GM21737 (cell line): ENCODE data around the gene NBAS.

ENCODE experiments used
- ATAC-seq: cut with Tn5 transposase; IDR thresholded peaks from one replicate; pipeline ENCODE4 v1.9.1; 2021; ENCODE audit warnings: mild to moderate bottlenecking, moderate library complexity; ENCODE audit not compliant: unreplicated experiment

NBAS gene

GRCh38 chr2:15560988-15561573 lies at the start of gene NBAS:
Gene NBAS (minus strand): TSS chr2:15561334. CDS start chr2:15561304, 30 bp downstream.
- peak; percentile 82 for ATAC-seq

DNA sequence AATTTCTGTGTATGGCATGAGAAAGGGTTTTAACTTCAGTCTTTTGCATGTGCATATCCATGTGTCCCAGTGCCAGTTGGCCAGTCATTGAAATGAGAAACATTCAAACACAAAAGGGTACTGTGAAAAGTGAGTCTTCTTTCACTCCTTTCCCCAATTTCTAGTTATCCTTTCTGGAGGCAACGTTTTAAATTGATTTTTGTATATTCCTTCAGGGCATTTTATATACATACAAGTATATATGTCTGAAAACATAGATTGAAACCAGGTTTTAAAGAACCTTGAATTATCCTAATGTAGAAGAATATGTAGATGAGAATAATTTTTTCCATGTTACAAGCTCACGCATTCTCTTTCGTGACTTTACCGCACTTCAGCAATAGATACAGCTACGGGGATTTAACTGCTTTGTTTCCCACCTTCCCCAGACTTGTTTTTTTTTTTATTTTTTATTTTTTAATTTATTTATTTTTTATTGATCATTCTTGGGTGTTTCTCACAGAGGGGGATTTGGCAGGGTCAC lies 49.4 kb upstream of the NBAS start:
- no peak for ATAC-seq

- ATAC-seq: no peak
These were observed 48.4 kb upstream of the NBAS start for GRCh38 chr2:15609341-15610042.

- ATAC-seq: no peak
These were observed 47.2 kb upstream of the NBAS start for GRCh38 chr2:15608392-15608761.

- no peak for ATAC-seq
These were observed 46.7 kb upstream of the NBAS start for GRCh38 chr2:15607709-15608391.

DNA sequence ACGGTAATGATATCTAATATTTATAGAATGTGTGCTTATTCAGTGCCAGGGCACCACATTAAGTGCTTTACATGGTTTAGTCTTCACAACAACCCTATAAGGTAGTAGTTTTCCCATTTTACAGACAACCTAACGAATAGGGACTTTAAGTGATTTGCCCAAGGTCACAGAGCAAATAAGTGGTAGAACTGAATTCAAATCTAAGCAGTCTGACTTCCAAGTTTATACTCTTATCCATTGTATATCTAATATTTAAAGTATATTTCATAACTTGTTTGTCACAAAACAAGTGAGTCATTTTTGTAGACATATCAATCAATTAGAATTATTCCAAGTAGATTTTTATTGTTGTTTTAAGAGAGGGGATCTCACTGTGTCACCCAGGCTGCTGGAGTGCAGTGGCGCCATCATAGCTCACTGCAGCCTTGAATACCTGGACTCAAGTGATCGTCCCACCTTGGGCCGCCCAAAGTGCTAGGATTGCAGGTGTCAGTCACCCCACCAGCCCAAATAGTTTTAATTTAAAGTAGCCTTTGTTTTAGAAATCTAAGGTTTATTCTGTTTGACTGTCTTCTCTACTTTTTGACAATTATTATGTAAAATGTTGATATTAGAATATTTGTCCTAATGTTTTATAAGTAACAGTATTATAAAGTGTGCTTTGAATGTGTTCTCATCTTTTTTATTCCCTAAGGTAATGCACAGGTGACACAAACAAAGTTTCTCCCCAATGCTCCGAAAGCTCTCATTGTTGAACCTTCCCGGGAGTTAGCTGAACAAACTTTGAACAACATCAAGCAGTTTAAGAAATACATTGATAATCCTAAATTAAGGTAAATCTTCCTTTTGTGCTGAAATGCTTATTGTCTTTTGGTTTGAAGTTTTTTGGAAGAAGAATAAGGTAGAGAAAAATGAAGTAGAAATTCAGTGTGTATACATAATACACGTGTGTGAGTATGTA lies 45.6 kb upstream of the NBAS start:
- ATAC-seq: no peak

GRCh38 chr2:15605721-15606120 lies 44.6 kb upstream of the NBAS start:
- ATAC-seq: no peak

DNA sequence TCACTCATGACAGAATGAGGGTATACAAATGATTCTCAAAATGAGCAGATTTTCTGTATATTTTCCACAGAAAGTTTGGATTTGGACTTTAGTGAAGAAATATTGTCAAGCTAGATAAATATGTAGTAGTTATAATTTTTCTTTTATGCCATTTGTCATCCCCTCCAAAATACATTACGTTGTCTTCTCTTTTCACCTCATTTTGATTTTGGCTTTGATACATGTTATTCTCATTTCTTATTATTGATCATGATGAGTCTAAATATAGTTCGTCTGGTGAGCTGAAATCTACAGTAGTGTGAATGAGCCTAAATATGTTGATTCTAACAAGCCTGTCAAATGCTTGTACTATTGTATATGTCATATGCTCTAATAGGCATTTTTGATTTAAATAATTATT lies 42.8 kb upstream of the NBAS start:
- no peak for ATAC-seq

DNA sequence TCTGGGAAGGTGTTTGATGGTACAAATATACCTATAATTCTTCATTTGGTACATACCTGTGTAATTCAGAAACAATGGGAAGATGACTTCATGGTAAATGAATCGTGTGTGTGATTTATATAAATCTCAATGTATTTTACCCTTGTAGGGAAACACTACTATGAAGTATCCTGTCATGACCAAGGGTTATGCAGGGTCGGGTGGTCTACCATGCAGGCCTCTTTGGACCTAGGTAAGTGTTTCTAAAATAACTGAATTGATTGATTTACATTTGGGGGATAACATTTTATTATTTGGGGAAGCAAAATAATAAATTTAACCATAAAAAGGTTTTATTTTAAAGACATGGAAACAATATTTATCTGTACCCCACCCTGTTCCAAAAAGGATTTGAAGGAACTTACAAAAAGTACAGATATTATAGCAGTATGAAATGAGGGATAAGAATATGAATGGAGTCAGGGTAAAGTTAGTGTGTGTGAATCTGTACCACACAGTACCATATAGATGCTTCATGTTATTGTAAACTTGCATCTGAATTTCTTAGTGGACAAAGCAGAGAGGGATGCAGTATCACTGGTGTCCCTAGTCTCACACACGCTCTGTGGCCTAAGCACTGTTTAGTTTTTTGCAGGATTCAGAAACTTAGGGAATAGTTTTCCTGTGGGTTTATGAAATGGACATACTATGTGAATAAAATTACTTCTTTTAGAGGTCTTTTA lies 42.1 kb upstream of the NBAS start:
- no peak for ATAC-seq

DNA sequence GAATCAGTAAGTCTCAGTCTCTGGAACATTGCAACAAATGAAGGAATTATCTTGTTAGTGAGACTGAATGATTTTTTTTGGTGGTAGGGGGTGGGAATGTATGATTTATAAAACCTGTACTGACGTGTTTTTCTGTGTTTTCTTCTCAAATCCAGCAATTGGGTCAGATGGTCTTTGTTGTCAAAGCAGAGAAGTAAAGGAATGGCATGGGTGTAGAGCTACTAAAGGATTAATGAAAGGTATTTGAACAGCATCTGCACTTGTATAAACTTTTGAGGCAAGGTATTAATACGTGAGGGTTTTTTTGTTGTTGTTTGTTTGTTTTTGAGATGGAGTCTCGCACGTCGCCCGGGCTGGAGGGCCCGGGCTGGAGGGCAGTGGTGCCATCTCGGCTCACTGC lies 41.3 kb upstream of the NBAS start:
- ATAC-seq: no peak

GRCh38 chr2:15601681-15602080 lies 40.5 kb upstream of the NBAS start:
- no peak for ATAC-seq

DNA sequence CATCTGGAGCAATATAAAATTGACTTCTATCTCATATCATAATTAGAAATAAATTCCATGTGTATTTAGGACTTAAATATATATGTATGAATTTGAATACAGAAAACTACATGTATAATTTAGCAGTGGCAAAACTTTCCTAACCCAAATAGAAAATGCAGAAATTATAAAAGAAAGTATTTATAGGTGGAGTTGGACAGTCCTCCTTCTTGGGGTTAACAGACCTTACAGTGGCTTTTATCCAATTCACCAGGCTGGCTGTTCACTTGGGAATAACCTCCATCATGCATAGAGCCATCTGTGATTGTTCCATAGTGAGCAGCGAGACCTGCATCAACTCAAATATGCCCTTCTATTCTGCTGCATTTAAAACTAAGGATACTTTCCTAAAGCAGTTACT lies 38.9 kb upstream of the NBAS start:
- no peak for ATAC-seq

- ATAC-seq: no peak
These were observed 35.8 kb upstream of the NBAS start for GRCh38 chr2:15596968-15597367.

GRCh38 chr2:15596350-15596749 lies 35.2 kb upstream of the NBAS start:
- ATAC-seq: no peak

DNA sequence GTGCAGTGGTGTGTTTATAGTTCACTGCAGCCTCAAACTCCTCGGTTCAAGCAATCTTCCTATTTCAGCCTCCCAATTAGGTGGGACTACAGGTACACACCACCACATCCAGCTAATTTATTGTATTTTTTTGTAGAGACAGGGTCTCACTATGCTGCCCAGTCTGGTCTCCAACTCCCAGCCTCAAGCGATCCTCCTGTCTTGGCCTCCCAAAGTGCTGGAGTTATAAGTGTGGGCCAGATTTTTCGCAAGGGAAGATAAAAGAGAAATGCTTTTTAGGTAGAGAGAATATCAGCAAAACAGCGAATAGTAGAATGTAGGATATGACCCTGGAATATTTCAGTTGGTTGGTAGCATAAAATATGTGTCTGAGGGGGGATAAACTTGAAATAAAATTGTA lies 34.8 kb upstream of the NBAS start:
- ATAC-seq: no peak

GRCh38 chr2:15595342-15595905 lies 34.3 kb upstream of the NBAS start:
- no peak for ATAC-seq

- ATAC-seq: no peak
These were observed 33.4 kb upstream of the NBAS start for GRCh38 chr2:15594291-15595256.

DNA sequence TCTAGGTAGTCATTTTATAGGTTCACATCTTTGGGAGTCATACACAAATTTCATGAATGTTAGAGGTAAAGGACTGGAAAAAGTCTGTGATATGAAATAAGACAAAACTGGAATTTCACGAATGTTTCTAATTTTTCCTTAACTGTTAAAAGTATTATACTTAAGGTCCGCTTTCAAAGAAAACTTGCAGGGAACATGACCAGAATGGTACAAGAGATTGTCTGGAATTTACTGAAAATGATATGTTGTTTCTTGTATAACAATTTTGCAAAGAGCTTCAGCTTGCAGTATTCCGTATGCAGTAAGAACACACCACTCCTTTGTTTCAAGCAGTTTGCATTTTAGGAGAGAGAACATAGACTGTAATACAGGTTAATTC lies 32.2 kb upstream of the NBAS start:
- ATAC-seq: no peak
